Esophagus (tissue), 2 donors: ENCODE results near the gene LHFPL6. TPM values are rescaled to one million over a fixed set of nuclear protein-coding genes. Genes with fewer than 3 reads are reported as not detected.

Experiments used
- H3K27ac ChIP-seq, 2 donors: one replicate each; pipeline ENCODE4 v1.5.1; 2013; ENCODE audit warnings: low read depth in 2 of 2, mild to moderate bottlenecking in 2 of 2, inconsistent platforms in 1 of 2, low read length in 1 of 2, moderate library complexity in 1 of 2
- H3K27me3 ChIP-seq, 2 donors: one replicate each; pipeline ENCODE4 v1.6.1; 2013; ENCODE audit warnings: low read length in 2 of 2, control low read depth in 1 of 2, mild to moderate bottlenecking in 1 of 2; ENCODE audit not compliant: insufficient read depth in 2 of 2, control insufficient read depth in 1 of 2
- H3K36me3 ChIP-seq, 2 donors: one replicate each; pipeline ENCODE4 v1.6.1; 2013; ENCODE audit warnings: low read length in 1 of 2; ENCODE audit not compliant: control insufficient read depth in 2 of 2, insufficient read depth in 2 of 2
- H3K4me1 ChIP-seq, 2 donors: one replicate each; pipeline ENCODE4 v1.6.1; 2013; ENCODE audit warnings: low read length in 1 of 2; ENCODE audit not compliant: control insufficient read depth in 2 of 2, insufficient read depth in 2 of 2
- H3K4me3 ChIP-seq, 2 donors: one replicate each; pipeline ENCODE4 v1.5.1; 2013; ENCODE audit warnings: low read length in 2 of 2, mild to moderate bottlenecking in 2 of 2, low read depth in 1 of 2, moderate library complexity in 1 of 2
- H3K9me3 ChIP-seq, 2 donors: one replicate each; pipeline ENCODE4 v1.6.1; 2013; ENCODE audit warnings: mild to moderate bottlenecking in 2 of 2, low read depth in 1 of 2, low read length in 1 of 2, moderate library complexity in 1 of 2; ENCODE audit not compliant: control insufficient read depth in 2 of 2, insufficient read depth in 1 of 2
- WGBS, 2 donors: extraction: QIAGEN DNeasy Blood & Tissue Kit; methylation state at CpG; one replicate each; pipeline ENCODE4 v1.1.7; 2013; 5-methylcytosine and 5-hydroxymethylcytosine counted together
- polyA plus RNA-seq, 2 donors: library from polyadenylated mRNA; stranded (reverse); fragments of 200-250 nt; gene quantifications; one replicate each; pipeline ENCODE4 v1.2.3, GENCODE V29; 2013
- donor health status: healthy with polysubstance abuse.
- donor health status: Bipolar disorder and iron deficiency.

Gene LHFPL6
- polyA plus RNA-seq, 2 donors, result 2.6 to 11.2 TPM

DNA sequence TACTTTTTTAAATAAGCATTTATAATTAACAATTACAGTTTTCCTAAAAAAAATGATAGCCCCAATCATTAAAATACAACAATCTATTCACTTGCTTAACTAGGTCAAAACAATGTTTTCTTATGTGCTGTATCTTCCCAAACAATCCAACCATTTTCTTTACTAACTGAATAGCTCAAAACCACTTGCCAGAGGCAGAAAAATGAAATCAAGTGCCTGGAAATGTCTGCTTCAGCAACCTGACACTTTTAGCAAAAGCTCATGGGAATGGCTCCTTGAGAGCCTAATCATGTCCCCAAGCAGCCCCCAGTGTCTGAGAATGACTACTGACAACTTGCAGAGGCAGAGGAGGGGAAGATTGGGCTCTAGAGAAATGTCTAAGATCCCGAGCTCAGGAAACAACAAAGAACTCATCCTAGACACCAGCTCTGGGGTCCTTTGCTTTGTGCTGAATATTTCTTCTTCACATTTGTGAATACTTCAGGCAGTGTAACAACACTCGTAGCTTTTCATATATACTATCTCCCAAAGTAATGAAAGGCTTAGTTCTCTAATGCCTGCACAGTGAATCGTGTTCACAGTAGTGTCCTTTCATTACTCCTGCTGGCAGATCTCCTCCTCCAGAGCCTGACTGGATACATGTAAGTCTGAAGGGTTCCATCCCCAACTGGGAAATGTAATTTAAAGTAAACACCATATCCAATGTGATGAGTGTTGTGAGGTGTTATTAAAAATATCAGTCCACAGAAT lies 280.0 kb downstream of the LHFPL6 start:
- Histone ChIP-seq H3K27me3 (peaks cover 0 to 4% of the 10 kb centered on the region in 2 donors), H3K9me3 (peaks cover 0 to 6% of the 10 kb centered on the region in 2 donors), H3K36me3 (no peaks in the 10 kb centered on the region), H3K4me1 (peaks cover 0 to 5% of the 10 kb centered on the region in 2 donors), H3K4me3 (no peak overlapping the region), H3K27ac (no peak overlapping the region)
- 67 to 70% methylated on average over 3 of the region's 3 CpGs for WGBS, 2 donors

DNA sequence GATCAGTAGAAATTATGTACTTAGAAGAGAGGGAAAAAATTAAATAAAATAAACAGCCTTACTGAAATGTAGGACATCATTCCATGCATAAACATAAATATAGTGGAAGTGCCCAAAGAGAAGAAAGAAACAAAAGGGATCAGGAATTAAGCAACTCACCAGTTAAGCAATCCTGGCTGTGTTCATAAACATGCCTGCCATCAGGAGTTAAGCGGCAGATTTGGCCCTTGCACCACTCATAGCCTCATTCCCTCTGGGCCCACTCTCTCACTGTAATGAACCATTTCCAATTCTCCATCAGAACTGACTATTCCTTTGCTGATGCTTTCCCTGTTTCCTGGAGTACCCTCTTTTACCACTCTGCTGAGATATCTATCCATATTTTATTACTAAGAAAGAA lies 281.4 kb downstream of the LHFPL6 start:
- no peaks in the 10 kb centered on the region for H3K36me3 ChIP-seq
- WGBS, 2 donors, result 64 to 70% methylated on average over 1 of the region's 1 CpG
- H3K4me3 ChIP-seq, result no peak overlapping the region
- H3K27ac ChIP-seq, result no peak overlapping the region
- H3K4me1 ChIP-seq, result peaks cover 0 to 5% of the 10 kb centered on the region in 2 donors
- H3K9me3 ChIP-seq, result peaks cover 0 to 6% of the 10 kb centered on the region in 2 donors
- H3K27me3 ChIP-seq, result peaks cover 0 to 4% of the 10 kb centered on the region in 2 donors

GRCh38 chr13:39318161-39318560 lies 284.8 kb downstream of the LHFPL6 start:
- 79 to 84% methylated on average over 1 of the region's 1 CpG for WGBS, 2 donors
- Histone ChIP-seq H3K4me3 (no peak overlapping the region), H3K27me3 (peaks cover 0 to 4% of the 10 kb centered on the region in 2 donors), H3K4me1 (no peaks in the 10 kb centered on the region), H3K36me3 (no peaks in the 10 kb centered on the region), H3K27ac (no peak overlapping the region), H3K9me3 (no peaks in the 10 kb centered on the region)

DNA sequence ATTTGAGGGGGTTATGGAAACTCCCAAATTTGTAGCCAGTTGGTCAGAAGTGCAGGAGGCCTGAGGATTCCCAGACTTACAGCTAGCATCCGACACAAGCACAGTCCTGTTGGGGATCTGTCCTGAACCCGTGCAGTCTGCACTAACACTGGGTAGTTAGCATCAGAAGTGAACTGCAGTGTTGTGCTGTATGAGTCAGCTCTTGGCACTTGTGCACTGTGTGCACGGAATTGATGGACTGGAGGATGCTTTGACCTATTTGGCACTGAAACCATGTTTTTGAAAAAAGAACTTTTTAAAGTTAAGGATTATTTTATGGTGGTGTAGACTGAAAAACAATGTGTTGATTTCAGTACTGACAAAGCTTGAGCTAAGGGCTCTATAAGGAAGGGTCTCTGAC lies 285.7 kb downstream of the LHFPL6 start:
- Histone ChIP-seq H3K4me3 (no peak overlapping the region), H3K36me3 (no peaks in the 10 kb centered on the region), H3K27me3 (peaks cover 0 to 4% of the 10 kb centered on the region in 2 donors), H3K4me1 (no peaks in the 10 kb centered on the region), H3K9me3 (no peaks in the 10 kb centered on the region), H3K27ac (no peak overlapping the region)
- 16 to 40% methylated on average over 3 of the region's 3 CpGs for WGBS, 2 donors

- Histone ChIP-seq H3K4me1 (no peaks in the 10 kb centered on the region), H3K36me3 (no peaks in the 10 kb centered on the region), H3K27me3 (peaks cover 0 to 4% of the 10 kb centered on the region in 2 donors), H3K27ac (no peak overlapping the region), H3K4me3 (no peak overlapping the region), H3K9me3 (no peaks in the 10 kb centered on the region)
- WGBS, 2 donors, result 53 to 57% methylated on average over 1 of the region's 1 CpG
Observed at GRCh38 chr13:39315796-39316195, 287.2 kb downstream of the LHFPL6 start.

DNA sequence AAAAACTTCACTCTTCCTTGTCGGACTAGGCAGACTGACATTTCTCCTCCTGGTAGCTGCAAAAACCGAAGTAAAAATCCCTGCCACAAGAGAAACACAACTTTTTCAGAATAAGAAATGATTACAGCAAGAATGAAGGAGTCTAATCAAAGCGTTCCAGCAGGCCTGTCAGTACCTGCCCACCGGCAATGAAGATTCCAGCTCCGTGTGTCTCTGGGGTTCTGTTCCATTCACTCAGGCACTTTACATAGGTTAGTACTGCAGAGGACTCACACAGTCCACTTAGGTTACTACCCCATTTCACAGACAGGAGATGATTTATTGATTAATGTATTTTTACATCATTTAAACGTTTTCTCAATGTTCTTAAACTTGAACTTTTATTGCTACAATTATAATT lies 289.3 kb downstream of the LHFPL6 start:
- H3K4me1 ChIP-seq, result no peaks in the 10 kb centered on the region
- H3K9me3 ChIP-seq, result no peaks in the 10 kb centered on the region
- H3K27ac ChIP-seq, result no peak overlapping the region
- H3K36me3 ChIP-seq, result no peaks in the 10 kb centered on the region
- H3K4me3 ChIP-seq, result no peak overlapping the region
- H3K27me3 ChIP-seq, result no peaks in the 10 kb centered on the region
- 39 to 53% methylated on average over 6 of the region's 6 CpGs for WGBS, 2 donors

DNA sequence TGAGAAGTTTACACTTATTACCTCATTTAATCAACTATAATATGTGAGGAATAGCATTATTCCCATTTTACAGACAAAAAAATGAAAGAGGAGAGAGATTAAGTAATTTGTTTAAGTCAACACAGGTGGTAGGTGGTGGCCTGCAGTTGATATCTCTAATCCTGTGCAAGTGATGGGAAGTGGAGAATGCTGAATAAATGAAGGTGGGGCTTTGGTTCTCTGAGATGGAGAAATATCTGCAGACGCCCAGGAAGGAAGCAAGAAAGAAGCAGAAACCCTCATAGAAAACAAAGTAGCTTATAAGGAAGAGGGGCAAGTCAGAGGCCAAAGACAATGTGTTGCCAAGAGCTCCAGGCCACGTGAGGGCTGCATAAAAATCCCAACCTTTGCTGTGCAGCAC lies 290.4 kb downstream of the LHFPL6 start:
- Histone ChIP-seq H3K36me3 (no peaks in the 10 kb centered on the region), H3K27ac (no peak overlapping the region), H3K27me3 (no peaks in the 10 kb centered on the region), H3K9me3 (no peaks in the 10 kb centered on the region), H3K4me3 (no peak overlapping the region), H3K4me1 (no peaks in the 10 kb centered on the region)
- 56 to 64% methylated on average over 2 of the region's 2 CpGs for WGBS, 2 donors

DNA sequence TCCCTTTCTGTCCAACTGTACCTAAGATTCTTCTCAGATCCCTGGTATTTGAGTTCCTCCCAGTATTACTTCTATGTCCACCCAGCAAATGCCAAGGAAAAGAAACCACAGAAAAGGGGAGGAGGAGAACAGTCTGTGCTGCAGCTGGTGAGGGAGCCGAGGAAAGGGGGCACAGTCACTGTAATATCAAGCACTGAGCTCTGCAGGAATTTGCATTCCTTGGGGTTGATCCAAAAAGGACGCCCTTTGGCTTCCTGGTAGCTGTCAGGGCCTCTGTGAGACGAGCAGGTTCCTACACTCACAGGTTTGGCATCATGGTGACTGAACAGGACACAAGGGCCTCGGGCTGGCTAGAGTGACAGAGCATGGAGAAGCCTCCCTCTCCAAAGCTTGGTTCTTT lies 291.4 kb downstream of the LHFPL6 start:
- Histone ChIP-seq H3K27ac (no peak overlapping the region), H3K4me3 (no peak overlapping the region), H3K9me3 (no peaks in the 10 kb centered on the region), H3K36me3 (no peaks in the 10 kb centered on the region), H3K27me3 (no peaks in the 10 kb centered on the region), H3K4me1 (no peaks in the 10 kb centered on the region)
- WGBS, 2 donors, result 33 to 45% methylated on average over 4 of the region's 4 CpGs

- Histone ChIP-seq H3K36me3 (no peaks in the 10 kb centered on the region), H3K27me3 (no peaks in the 10 kb centered on the region), H3K27ac (no peak overlapping the region), H3K9me3 (no peaks in the 10 kb centered on the region), H3K4me1 (no peaks in the 10 kb centered on the region), H3K4me3 (no peak overlapping the region)
- 80 to 81% methylated on average over 4 of the region's 4 CpGs for WGBS, 2 donors
Observed at GRCh38 chr13:39310961-39311360, 292.0 kb downstream of the LHFPL6 start.
